Measurements from ENCODE around the gene GPC3. TPM values are rescaled to one million over a fixed set of nuclear protein-coding genes. Genes with fewer than 3 reads are reported as not detected.

GPC3 gene
- total RNA-seq, 2 experiments from 2014 or later = 0.25 to 0.59 TPM

DNA sequence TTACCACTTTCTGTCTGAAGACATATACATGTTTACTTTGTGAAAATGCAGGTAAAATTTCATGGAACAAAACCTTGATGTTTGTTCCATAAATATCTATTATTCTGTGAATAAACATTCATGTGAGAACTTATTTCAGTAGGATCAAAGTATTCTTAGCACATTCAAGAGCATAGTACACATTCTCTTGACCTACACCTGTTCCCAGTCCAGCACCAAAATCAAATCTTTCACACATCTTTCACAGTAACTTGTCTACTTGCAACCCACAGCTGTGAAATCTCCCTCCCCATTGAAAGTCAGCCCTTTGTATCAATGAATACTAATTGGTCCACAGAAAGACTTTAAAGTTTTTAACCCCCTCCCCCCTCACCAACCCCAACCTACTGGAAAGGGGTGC, 283.2 kb downstream of the GPC3 start:
- Histone ChIP-seq H3K27me3 (ENCODE audit: control insufficient read depth in 1 of 2, insufficient read depth in 2 of 2, low read length in 2 of 2) (no peaks in the 10 kb centered on the region), H3K4me3 (ENCODE audit: low read length) (no peak overlapping the region), H3K4me1 (ENCODE audit: insufficient read depth, low read length) (no peaks in the 10 kb centered on the region), H3K36me3 (ENCODE audit: insufficient read depth, low read length) (no peaks in the 10 kb centered on the region), H3K27ac (ENCODE audit: low read depth in 1 of 2, low read length in 2 of 2) (no peak overlapping the region), H3K9me3 (ENCODE audit: control insufficient read depth in 1 of 2, insufficient read depth in 1 of 2, low read length in 2 of 2) (no peaks in the 10 kb centered on the region)
- TF ChIP-seq, protein P1, sequence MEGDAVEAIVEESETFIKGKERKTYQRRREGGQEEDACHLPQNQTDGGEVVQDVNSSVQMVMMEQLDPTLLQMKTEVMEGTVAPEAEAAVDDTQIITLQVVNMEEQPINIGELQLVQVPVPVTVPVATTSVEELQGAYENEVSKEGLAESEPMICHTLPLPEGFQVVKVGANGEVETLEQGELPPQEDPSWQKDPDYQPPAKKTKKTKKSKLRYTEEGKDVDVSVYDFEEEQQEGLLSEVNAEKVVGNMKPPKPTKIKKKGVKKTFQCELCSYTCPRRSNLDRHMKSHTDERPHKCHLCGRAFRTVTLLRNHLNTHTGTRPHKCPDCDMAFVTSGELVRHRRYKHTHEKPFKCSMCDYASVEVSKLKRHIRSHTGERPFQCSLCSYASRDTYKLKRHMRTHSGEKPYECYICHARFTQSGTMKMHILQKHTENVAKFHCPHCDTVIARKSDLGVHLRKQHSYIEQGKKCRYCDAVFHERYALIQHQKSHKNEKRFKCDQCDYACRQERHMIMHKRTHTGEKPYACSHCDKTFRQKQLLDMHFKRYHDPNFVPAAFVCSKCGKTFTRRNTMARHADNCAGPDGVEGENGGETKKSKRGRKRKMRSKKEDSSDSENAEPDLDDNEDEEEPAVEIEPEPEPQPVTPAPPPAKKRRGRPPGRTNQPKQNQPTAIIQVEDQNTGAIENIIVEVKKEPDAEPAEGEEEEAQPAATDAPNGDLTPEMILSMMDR (IDR thresholded peaks at IDR 0.05) = no peak
- ChIA-PET POLR2A (no interaction called here), CTCF (no interaction called here)
- Mint-ChIP-seq H3K9me3 (no peaks in the 10 kb centered on the region), H3K27me3 (no peaks in the 10 kb centered on the region), H3K27ac (no peak overlapping the region), H3K4me3 (no peak overlapping the region), H3K36me3 (ENCODE audit: low read depth) (no peaks in the 10 kb centered on the region), H3K4me1 (ENCODE audit: low read depth) (no peaks in the 10 kb centered on the region)
- DNase-seq = no peak
- no peak for ATAC-seq (ENCODE audit: poor library complexity)
- intact Hi-C loops (cut with DNase I, micrococcal nuclease) = no loop called here

DNA sequence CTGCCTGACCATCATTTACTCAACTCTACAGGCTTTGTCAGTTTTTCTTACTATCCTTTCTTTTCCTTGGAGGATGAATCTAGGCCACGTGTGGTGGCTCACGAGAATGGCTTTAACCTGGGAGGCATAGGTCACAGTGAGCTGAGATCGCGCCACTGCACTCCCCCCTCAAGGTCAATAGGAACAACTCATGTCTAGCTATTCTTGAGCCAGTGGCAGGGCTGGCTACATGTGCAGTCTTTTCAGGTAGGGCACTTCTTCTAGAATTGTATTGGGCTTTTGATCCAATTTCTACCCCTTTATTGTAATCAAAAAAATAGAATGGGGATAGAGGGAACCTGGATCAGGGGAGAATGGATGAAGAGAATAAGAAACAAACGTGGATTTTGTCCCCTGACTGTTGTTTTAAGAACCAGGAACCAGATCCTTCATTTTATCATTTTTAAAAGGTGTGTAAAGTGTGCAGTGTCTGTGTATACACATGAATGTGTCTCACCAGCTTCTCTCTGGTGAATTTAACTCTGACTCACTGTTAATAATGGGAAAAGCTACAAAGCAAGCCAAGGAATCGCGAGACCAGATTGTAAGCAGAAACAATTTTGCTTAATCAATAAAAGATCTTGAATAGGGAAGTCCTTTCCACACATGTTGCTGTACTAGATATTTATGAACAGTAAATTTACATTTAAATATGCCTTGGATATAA, 286.2 kb downstream of the GPC3 start:
- TF ChIP-seq, protein P1 (IDR thresholded peaks at IDR 0.05) = no peak
- DNase-seq (no peak), ATAC-seq (ENCODE audit: poor library complexity) (no peak)
- no peaks in the 10 kb centered on the region for H3K9me3 ChIP-seq (ENCODE audit: control insufficient read depth in 1 of 2, insufficient read depth in 1 of 2, low read length in 2 of 2)
- no peaks in the 10 kb centered on the region for H3K4me1 ChIP-seq (ENCODE audit: insufficient read depth, low read length)
- Mint-ChIP-seq H3K9me3 (no peaks in the 10 kb centered on the region), H3K27ac (no peak overlapping the region), H3K36me3 (ENCODE audit: low read depth) (no peaks in the 10 kb centered on the region), H3K27me3 (no peaks in the 10 kb centered on the region), H3K4me3 (no peak overlapping the region), H3K4me1 (ENCODE audit: low read depth) (no peaks in the 10 kb centered on the region)
- no peaks in the 10 kb centered on the region for H3K27me3 ChIP-seq (ENCODE audit: control insufficient read depth in 1 of 2, insufficient read depth in 2 of 2, low read length in 2 of 2)
- intact Hi-C loops (cut with DNase I, micrococcal nuclease) = loop anchor here in 1 of 2 experiments (2.0 kb wide), 1 partner anchor 698 kb away; no protein-coding TSS in a partner anchor
- H3K27ac ChIP-seq (ENCODE audit: low read depth in 1 of 2, low read length in 2 of 2) = no peak overlapping the region
- H3K36me3 ChIP-seq (ENCODE audit: insufficient read depth, low read length) = no peaks in the 10 kb centered on the region
- ChIA-PET CTCF (no interaction called here), POLR2A (no interaction called here)
- no peak overlapping the region for H3K4me3 ChIP-seq (ENCODE audit: low read length)

DNA sequence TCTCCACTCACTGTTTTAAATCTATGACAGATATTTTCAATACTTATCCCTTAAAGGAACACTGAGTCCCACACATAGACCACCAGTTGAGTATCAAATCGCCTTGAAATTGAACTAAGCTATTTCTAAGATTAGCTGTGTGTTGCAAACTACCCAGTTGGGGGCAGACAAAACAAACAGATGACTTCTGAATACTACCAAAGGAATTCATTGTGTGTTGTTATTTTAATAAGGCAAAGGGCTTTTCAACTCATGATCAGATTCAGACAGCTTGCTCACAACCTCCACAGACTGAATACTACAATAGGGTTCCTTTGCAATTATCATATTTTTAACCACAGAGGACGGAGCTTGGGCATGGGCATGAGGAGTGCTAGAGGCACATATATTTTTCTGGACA, 287.1 kb downstream of the GPC3 start:
- ChIA-PET CTCF (no interaction called here), POLR2A (interaction anchor here (0.5 kb wide), 1 partner anchor 136 kb away, joined by 3 read pairs; no protein-coding TSS in a partner anchor)
- Histone ChIP-seq H3K27ac (ENCODE audit: low read depth in 1 of 2, low read length in 2 of 2) (no peak overlapping the region), H3K4me1 (ENCODE audit: insufficient read depth, low read length) (no peaks in the 10 kb centered on the region), H3K36me3 (ENCODE audit: insufficient read depth, low read length) (no peaks in the 10 kb centered on the region), H3K4me3 (ENCODE audit: low read length) (no peak overlapping the region), H3K27me3 (ENCODE audit: control insufficient read depth in 1 of 2, insufficient read depth in 2 of 2, low read length in 2 of 2) (no peaks in the 10 kb centered on the region), H3K9me3 (ENCODE audit: control insufficient read depth in 1 of 2, insufficient read depth in 1 of 2, low read length in 2 of 2) (no peaks in the 10 kb centered on the region)
- H3K4me3 Mint-ChIP-seq = no peak overlapping the region
- no peaks in the 10 kb centered on the region for H3K27me3 Mint-ChIP-seq
- ATAC-seq (ENCODE audit: poor library complexity) = no peak
- H3K27ac Mint-ChIP-seq = no peak overlapping the region
- no peaks in the 10 kb centered on the region for H3K4me1 Mint-ChIP-seq (ENCODE audit: low read depth)
- DNase-seq = peak in 3 of 14 experiments; percentile 1 to 14 (median 8)
- no peaks in the 10 kb centered on the region for H3K9me3 Mint-ChIP-seq
- TF ChIP-seq, protein P1 (IDR thresholded peaks at IDR 0.05) = no peak
- intact Hi-C loops (cut with DNase I, micrococcal nuclease) = loop anchor here in 1 of 2 experiments (1.0 to 2.0 kb wide), 2 partner anchors 78 to 699 kb away; no protein-coding TSS in a partner anchor
- H3K36me3 Mint-ChIP-seq (ENCODE audit: low read depth) = no peaks in the 10 kb centered on the region

Data from CD4-positive, alpha-beta T cell (primary cell).